C4-2B (cell line): ENCODE data around the gene NKX1-1.
"Not testable (repeated sequence)": the region's sequence is repeated elsewhere in the genome, so short reads cannot be mapped to it uniquely, and the experiment has no call there.

Experiments
- H3K27ac ChIP-seq: fragments of 450-650 bp; 2 replicates; pipeline ENCODE4 v1.5.1; 2017
- CTCF ChIP-seq: fragments of 450-650 bp; conservative IDR thresholded peaks from 2 replicates; pipeline ENCODE4 v1.5.1; 2017; ENCODE audit warnings: mild to moderate bottlenecking
- ZFX ChIP-seq: fragments of 450-650 bp; IDR thresholded peaks from 2 replicates; pipeline ENCODE4 v1.6.1; 2017

NKX1-1 gene

GRCh38 chr4:1395941-1396805 is 10.1 kb downstream of the NKX1-1 start:
- TF ChIP-seq ZFX (no peak), CTCF (no peak)
- H3K27ac ChIP-seq: no peak overlapping the region

- not testable (repeated sequence) for H3K27ac ChIP-seq
Measured at GRCh38 chr4:1395389-1395820, 10.8 kb downstream of the NKX1-1 start.

- not testable (repeated sequence) for H3K27ac ChIP-seq
Measured at GRCh38 chr4:1394554-1395388, 11.5 kb downstream of the NKX1-1 start.

- no peak overlapping the region for H3K27ac ChIP-seq
- TF ChIP-seq ZFX: no peak
- no peak for TF ChIP-seq CTCF
Measured at GRCh38 chr4:1393866-1394265, 12.4 kb downstream of the NKX1-1 start.

- not testable (repeated sequence) for H3K27ac ChIP-seq
Measured at GRCh38 chr4:1393363-1393762, 12.9 kb downstream of the NKX1-1 start.

GRCh38 chr4:1385373-1386340 is 20.6 kb downstream of the NKX1-1 start:
- TF ChIP-seq ZFX: no peak
- no peak for TF ChIP-seq CTCF
- H3K27ac ChIP-seq: no peak overlapping the region

GRCh38 chr4:1384675-1385372 is 21.4 kb downstream of the NKX1-1 start:
- TF ChIP-seq CTCF (no peak), ZFX (no peak)
- H3K27ac ChIP-seq: no peak overlapping the region

GRCh38 chr4:1383728-1384591 is 22.3 kb downstream of the NKX1-1 start:
- TF ChIP-seq ZFX (no peak), CTCF (no peak)
- no peak overlapping the region for H3K27ac ChIP-seq
